Stimulated activated CD4-positive, alpha-beta T cell treated with anti-CD3 and anti-CD28 coated beads, Interleukin-12 subunit alpha, Interleukin-12 subunit beta, amount 100 ng/mL, for 48 hours (primary cell): ENCODE measurements around the gene KBTBD13.
A peak's percentile ranks its signal among the peaks of the same experiment; 100 is the strongest.
"Not testable (repeated sequence)": the region's sequence is repeated elsewhere in the genome, so short reads cannot be mapped to it uniquely, and the experiment has no call there.

ENCODE experiments used
- DNase-seq, 3 donors: peaks; one replicate each; pipeline ENCODE4 v3.0.0-alpha.2; 2020; ENCODE audit warnings: low read depth in 2 of 3, low spot score in 1 of 3

The KBTBD13 gene

GRCh38 chr15:65076486-65077290 lies at the start of gene KBTBD13:
Gene KBTBD13 (plus strand): TSS chr15:65076746. CDS start chr15:65076816, 70 bp downstream.
- DNase-seq = no peak

DNA sequence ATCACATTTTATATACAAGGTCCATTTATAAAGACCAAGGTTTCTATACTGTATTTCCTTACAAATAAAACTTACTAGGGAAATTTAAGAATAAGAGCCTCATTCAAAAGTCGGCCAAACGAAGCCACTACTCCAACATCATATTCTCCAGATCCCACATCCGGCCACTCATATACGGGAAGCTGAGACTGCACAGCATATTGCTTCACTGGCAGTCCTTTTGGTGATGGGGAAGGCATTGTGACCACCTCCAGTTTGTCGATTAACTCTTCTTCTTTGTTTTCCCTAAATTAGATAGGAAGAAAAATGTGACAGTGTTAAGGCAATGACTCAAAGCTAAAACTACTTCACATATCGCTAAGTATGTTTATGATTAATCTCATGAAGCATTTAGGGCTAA lies 49.8 kb upstream of the KBTBD13 start:
- no peak for DNase-seq

DNA sequence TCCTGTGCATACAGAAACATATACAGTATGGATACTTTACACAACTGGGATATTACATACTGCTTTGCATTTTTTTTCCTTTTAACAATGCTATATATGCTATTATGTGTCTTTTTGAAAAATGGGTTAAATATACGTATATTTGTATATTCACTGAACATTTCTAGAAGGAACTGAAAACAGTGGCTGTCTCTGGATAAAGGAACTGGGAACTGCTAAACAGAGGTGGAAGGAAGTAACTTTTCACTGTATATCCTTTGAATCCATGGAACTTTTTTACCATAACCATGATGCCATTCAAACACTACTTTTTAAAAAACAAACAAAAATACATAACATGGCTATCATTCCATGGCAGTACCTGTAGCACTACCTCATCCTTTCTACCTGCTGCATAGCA lies 49.0 kb upstream of the KBTBD13 start:
- no peak for DNase-seq

DNA sequence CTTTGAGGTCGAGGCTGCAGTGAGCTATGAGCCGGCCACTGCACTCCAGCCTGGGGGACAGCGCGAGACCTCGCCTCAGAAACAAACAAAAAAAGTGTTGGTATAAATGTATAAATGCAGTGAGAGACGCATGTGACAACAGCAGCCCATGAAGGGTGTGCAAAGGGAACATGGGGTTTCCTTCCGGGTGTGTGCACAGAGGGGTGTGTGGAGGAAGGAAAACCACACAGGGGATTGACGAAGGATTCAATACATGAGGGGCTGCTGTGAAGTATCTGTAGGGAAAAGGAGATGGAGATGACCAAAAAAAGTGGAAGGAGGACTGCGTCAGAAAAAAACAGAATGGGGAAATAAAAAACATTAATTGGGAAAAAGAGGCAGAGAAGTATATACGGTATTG lies 48.2 kb upstream of the KBTBD13 start:
- no peak for DNase-seq

DNA sequence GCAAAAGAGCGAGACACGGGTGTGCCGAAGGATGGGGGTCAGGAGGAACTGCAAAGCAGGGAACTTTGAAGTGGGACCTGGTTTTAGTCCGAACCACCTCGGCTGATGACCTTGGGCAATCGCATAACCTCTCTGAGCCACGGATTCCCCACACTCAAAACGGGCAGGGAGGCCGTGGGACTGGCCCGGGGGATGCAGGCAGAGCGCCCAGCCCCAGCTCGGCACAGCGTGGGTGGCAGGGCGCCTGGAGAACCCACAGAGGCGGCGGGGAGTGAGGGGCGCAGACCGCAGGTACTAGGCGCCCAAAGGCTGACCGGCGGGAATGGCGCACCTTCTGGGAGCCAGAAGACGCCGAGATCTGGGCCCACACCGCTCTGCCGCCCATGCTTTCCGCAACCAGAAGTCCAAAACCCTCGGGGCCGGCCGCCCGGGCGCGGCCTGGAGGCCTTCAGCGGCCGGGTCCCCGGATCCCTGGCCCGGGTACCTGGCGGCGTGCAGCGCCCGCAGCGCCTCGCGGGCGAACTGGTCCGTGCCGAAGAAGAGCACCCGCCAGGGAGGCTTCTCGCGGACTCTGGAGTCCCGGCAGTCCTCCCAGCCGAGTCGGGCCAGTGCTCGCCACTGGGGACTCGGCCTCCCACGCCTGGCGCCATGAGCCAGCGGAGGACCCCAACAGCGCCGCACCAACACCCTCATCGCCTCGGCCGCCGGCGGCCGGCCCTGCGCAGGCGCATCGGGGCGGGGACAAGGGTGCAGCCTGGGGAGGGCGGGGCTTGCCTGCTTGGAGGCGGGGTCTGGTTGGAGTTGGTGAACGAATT lies 47.4 kb upstream of the KBTBD13 start, which contains the start of gene MTFMT:
Gene MTFMT (minus strand): TSS at position 719 of the 815 bp plus-strand sequence. CDS start 26 bp downstream, at position 693.
- peak; percentile 78 to 94 (median 94) for DNase-seq

- DNase-seq = no peak
Measured at GRCh38 chr15:65029736-65030208, 46.8 kb upstream of the KBTBD13 start.

DNA sequence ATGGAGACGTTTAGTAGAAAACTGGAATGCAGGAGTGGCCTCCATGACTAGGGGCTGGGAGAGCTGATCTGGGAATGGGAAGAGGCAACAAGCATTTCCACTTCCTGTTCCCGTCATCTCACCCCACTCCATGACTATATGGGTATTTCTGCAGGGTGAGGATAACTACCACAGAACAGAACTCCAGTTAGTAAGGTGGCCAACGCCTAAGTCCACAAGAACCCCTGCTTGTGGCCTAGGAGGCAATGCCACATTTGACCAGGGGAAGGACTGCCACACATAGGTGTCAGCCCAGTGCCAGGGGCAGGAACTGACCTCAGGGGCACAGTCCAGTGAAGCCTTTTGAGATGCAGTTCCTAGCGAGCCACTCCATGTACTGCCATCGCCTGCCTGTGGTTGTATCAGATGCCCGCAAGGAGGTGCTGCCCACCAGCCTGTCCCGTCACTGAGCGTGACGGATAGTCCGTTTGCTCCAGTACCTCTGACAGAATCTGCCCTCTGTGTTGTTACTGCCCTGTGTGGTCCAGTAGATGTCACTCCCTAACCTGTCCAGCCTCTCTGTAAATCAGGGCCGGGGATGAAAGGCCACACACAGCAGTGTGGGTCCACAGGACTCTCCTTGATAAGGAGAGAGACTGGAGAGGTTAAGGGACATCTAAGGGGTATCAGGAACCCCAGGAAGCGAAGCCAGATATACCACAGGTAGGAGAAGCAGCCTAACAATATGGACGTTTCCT lies 43.6 kb upstream of the KBTBD13 start:
- DNase-seq = peak in 2 of 3 donors; percentile 19 to 26

DNA sequence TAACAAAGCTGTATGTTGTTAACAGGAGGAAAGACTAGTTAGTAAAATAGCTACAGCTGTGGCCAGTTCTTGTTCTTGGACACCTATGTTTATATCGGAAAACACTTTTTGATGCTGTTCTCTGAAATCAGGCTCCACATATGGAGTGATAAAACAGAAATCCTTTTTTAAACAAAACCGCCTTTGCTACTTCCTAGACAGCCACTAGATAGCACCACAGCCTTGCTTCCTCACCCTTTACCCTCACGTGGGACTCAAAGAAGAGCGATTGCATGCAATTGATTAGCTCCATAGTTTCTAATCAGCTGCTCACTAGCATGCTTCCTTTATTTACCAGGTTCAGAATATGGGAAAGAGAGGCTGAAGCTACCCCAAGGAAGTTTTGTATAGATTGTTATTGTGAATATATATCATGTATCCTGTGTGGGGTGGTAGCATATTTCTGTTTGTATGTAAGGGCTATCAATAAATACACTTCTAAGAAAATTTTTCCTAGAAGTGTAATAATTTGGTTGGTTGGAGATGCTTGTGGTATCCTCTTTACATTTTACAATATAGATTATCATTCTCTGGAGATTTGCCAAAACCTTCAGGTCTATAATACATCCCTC lies 42.8 kb upstream of the KBTBD13 start:
- no peak for DNase-seq

GRCh38 chr15:65034719-65035118 lies 41.8 kb upstream of the KBTBD13 start:
- no peak for DNase-seq

- no peak for DNase-seq
Measured at GRCh38 chr15:65037309-65037708, 39.2 kb upstream of the KBTBD13 start.

DNA sequence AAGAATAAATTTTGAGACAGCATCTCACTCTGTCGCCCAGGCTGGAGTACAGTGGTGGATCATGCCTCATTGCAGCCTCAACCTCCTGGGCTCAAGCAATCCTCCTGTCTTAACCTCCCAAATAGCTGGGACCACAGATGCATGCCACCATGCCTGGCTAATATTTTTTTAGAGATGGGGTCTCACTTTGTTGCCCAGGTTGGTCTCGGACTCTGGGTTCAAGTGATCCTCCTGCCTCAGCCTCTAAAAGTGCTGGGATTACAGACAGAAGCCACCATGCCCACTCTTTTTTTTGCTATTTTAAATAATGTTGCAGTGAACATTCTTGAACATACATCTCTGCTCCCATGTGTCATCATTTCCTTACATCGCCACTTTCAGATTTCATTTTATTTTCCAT lies 38.1 kb upstream of the KBTBD13 start:
- no peak for DNase-seq

- DNase-seq = no peak
Measured at GRCh38 chr15:65038836-65039235, 37.7 kb upstream of the KBTBD13 start.

- no peak for DNase-seq
Measured at GRCh38 chr15:65040461-65040860, 36.1 kb upstream of the KBTBD13 start.

- DNase-seq = no peak
Measured at GRCh38 chr15:65041787-65042186, 34.8 kb upstream of the KBTBD13 start.

GRCh38 chr15:65042776-65043327 lies 33.7 kb upstream of the KBTBD13 start:
- no peak for DNase-seq

DNA sequence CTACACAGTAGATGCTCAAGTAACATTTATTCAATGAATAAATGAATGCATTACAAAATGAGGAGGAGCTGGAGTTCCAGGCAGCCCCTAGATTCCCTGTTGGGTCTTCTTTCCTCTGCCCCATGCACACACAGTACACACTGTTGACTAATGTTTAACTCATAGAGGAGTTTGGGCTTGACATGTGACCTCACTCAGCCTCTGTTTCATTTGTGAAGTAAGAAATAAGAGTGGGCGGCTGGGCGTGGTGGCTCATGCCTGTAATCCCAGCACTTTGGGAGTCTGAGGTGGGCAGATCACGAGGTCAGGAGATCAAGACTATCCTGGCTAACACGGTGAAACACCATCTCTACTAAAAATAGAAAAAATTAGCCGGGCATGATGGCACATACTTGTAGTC lies 32.3 kb upstream of the KBTBD13 start:
- DNase-seq = not testable (repeated sequence)

DNA sequence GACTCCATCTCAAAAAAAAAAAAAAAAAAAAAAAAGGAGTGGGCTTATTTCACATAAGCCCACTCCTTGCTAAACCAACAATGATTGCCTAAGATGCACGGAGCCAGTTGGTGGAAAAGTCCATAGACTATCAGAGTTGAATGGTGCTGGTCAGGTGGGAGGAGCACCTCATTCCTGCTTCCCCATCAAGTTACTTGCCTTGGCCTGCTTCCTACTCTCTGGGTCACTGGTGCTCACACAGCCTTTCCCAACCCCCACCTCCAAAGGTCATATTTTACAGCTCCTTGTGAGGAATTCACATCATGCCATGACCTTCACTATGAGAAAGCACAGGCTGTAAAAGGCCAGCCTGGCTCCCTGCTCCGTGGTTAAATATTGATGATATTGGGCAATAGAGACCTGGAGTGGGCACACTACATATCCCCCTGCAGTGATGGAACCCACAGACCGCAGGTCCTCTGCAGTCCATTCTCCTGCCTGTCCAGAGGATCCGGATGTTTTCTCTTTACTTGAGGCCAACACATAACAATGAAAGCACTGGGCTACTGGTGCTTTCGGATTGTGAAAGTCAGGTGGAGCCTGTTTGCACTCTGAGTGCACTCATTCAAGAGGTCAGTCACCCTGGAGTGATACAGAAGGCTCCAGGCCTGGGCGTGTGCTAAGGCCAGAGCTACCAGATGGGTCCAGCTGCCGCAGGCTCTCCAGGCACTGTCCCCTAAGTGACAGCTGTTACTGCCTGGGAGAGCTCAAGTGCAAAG lies 31.6 kb upstream of the KBTBD13 start, which contains the start of gene SLC51B:
Gene SLC51B (plus strand): TSS at position 664 of the 758 bp plus-strand sequence. CDS start 4,618 bp downstream, outside the sequence.
- DNase-seq = no peak

DNA sequence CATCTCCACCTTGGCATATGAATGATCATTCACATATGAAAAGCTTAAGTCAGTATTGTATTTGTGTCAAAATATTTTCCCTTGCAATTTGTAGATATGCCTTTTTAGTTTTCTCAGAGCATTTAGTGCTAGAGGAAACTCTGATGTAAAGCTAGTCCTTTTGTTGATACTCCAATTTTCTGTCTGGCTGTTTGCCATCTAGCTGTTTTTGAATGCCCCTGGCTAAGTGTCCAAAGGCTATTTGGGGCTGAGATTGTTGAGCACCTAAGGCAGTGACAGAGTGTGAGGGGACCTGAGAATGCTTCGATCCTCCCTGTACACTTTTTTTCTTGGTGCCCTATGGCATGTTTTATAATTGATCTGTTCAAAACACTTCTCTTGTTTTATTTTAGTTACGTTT lies 28.3 kb upstream of the KBTBD13 start:
- DNase-seq = no peak

- peak; percentile 75 to 86 (median 81) for DNase-seq
Measured at GRCh38 chr15:65049418-65049840, 27.1 kb upstream of the KBTBD13 start.

GRCh38 chr15:65050270-65050669 lies 26.3 kb upstream of the KBTBD13 start:
- no peak for DNase-seq
